GM19372 (cell line): ENCODE results near the gene SYNPR.
"Not testable (repeated sequence)": the region's sequence is repeated elsewhere in the genome, so short reads cannot be mapped to it uniquely, and the experiment has no call there.

Source experiments
- ATAC-seq: cut with Tn5 transposase; IDR thresholded peaks from one replicate; pipeline ENCODE4 v1.9.1; 2021; ENCODE audit warnings: mild to moderate bottlenecking, low read depth, moderate library complexity; ENCODE audit not compliant: unreplicated experiment

The SYNPR gene

GRCh38 chr3:63278171-63279004 is at the start of gene SYNPR:
Gene SYNPR, plus strand, starts transcription at chr3:63278308.
- no peak for ATAC-seq

- peak; percentile 68 for ATAC-seq
Observed at GRCh38 chr3:63228677-63229076, 49.4 kb upstream of the SYNPR start.

GRCh38 chr3:63230146-63230545 is 48.0 kb upstream of the SYNPR start:
- no peak for ATAC-seq

- no peak for ATAC-seq
Observed at GRCh38 chr3:63231643-63232042, 46.5 kb upstream of the SYNPR start.

- no peak for ATAC-seq
Observed at GRCh38 chr3:63232764-63233396, 45.2 kb upstream of the SYNPR start.

- no peak for ATAC-seq
Observed at GRCh38 chr3:63240381-63240902, 37.7 kb upstream of the SYNPR start.

- no peak for ATAC-seq
Observed at GRCh38 chr3:63242124-63242523, 36.0 kb upstream of the SYNPR start.

- no peak for ATAC-seq
Observed at GRCh38 chr3:63244486-63244885, 33.6 kb upstream of the SYNPR start.

GRCh38 chr3:63245726-63246241 is 32.3 kb upstream of the SYNPR start:
- ATAC-seq, result no peak

- no peak for ATAC-seq
Observed at GRCh38 chr3:63248015-63248414, 30.1 kb upstream of the SYNPR start.

- ATAC-seq, result no peak
Observed at GRCh38 chr3:63251499-63251898, 26.6 kb upstream of the SYNPR start.

GRCh38 chr3:63255819-63256218 is 22.3 kb upstream of the SYNPR start:
- ATAC-seq, result not testable (repeated sequence)

- ATAC-seq, result no peak
Observed at GRCh38 chr3:63264716-63265115, 13.4 kb upstream of the SYNPR start.

- ATAC-seq, result no peak
Observed at GRCh38 chr3:63274359-63274758, 3.7 kb upstream of the SYNPR start.

- no peak for ATAC-seq
Observed at GRCh38 chr3:63279005-63279841, 1.1 kb downstream of the SYNPR start.

- no peak for ATAC-seq
Observed at GRCh38 chr3:63287610-63288009, 9.5 kb downstream of the SYNPR start.

- no peak for ATAC-seq
Observed at GRCh38 chr3:63290686-63291085, 12.6 kb downstream of the SYNPR start.

- ATAC-seq, result no peak
Observed at GRCh38 chr3:63294332-63294731, 16.2 kb downstream of the SYNPR start.

- ATAC-seq, result no peak
Observed at GRCh38 chr3:63295356-63295755, 17.2 kb downstream of the SYNPR start.

- ATAC-seq, result no peak
Observed at GRCh38 chr3:63295806-63296205, 17.7 kb downstream of the SYNPR start.

- ATAC-seq, result no peak
Observed at GRCh38 chr3:63296249-63296648, 18.1 kb downstream of the SYNPR start.
